Smooth muscle cell (in vitro differentiated cells): Measurements from ENCODE around the gene NPAS3. TPM values are rescaled to one million over a fixed set of nuclear protein-coding genes. Genes with fewer than 3 reads are reported as not detected.

Experiments
- DNase-seq: peaks from one replicate; lab custom pipeline; 2025; ENCODE audit not compliant: unreplicated experiment; lab: John Stamatoyannopoulos, UW
- H2AFZ ChIP-seq: fragments of 200-600 bp; sonication (generic); 2 replicates; pipeline ENCODE4 v1.6.0; 2016; ENCODE audit warnings: antibody characterized with exemption, low read depth, mild to moderate bottlenecking
- H3F3A ChIP-seq: fragments of 200-600 bp; sonication (generic); 2 replicates; pipeline ENCODE4 v1.6.0; 2017; ENCODE audit warnings: antibody characterized with exemption, low read depth
- H3K27ac ChIP-seq: fragments of 200-600 bp; sonication (generic); 2 replicates; pipeline ENCODE4 v1.5.1; 2016; ENCODE audit warnings: low read depth, mild to moderate bottlenecking
- H3K27me3 ChIP-seq: fragments of 200-600 bp; sonication (generic); 2 replicates; pipeline ENCODE4 v1.6.1; 2016; ENCODE audit warnings: low read depth, mild to moderate bottlenecking
- H3K36me3 ChIP-seq: fragments of 200-600 bp; sonication (generic); 2 replicates; pipeline ENCODE4 v1.5.1; 2016; ENCODE audit warnings: low read depth
- H3K4me1 ChIP-seq: fragments of 200-600 bp; sonication (generic); 2 replicates; pipeline ENCODE4 v1.5.1; 2016; ENCODE audit warnings: low read depth
- H3K4me2 ChIP-seq: fragments of 200-600 bp; sonication (generic); 2 replicates; pipeline ENCODE4 v1.6.0; 2016; ENCODE audit warnings: mild to moderate bottlenecking
- H3K4me3 ChIP-seq: fragments of 200-600 bp; sonication (generic); 2 replicates; pipeline ENCODE4 v1.5.1; 2016; ENCODE audit warnings: mild to moderate bottlenecking
- H3K79me2 ChIP-seq: fragments of 200-600 bp; sonication (generic); 2 replicates; pipeline ENCODE4 v1.6.0; 2016; ENCODE audit warnings: low read depth, mild to moderate bottlenecking
- H3K9ac ChIP-seq: fragments of 200-600 bp; sonication (generic); 2 replicates; pipeline ENCODE4 v1.6.0; 2016; ENCODE audit warnings: low read depth
- H3K9me3 ChIP-seq: fragments of 200-600 bp; sonication (generic); replicated peaks from 2 replicates; pipeline ENCODE4 v1.5.1; 2016; ENCODE audit warnings: low read depth
- H4K20me1 ChIP-seq: fragments of 200-600 bp; sonication (generic); 2 replicates; pipeline ENCODE4 v1.6.0; 2016; ENCODE audit warnings: low read depth
- WGBS: methylation state at CpG from one replicate; pipeline ENCODE4 v1.1.7; 2016; ENCODE audit warnings: low lambda C conversion rate; 5-methylcytosine and 5-hydroxymethylcytosine counted together
- polyA plus RNA-seq: library from polyadenylated mRNA; unstranded; fragments of >200 nt; fragmentation: Nextera tagmentation; extraction: Ambion mirVana; gene quantifications from 2 replicates; pipeline ENCODE4 v1.2.1, GENCODE V29; 2016
- total RNA-seq: library from RNA; depleted of rRNA; stranded (reverse); fragments of >200 nt; gene quantifications from 2 replicates; pipeline ENCODE4 v1.2.3, GENCODE V29; 2014
- TF ChIP-seq, protein P1 (sequence below): fragments of 200-600 bp; sonication (generic); IDR thresholded peaks from 2 replicates; pipeline ENCODE4 v1.5.1; 2017; ENCODE audit warnings: borderline replicate concordance, mild to moderate bottlenecking, antibody characterized with exemption; ENCODE audit not compliant: insufficient read depth, poor library complexity, severe bottlenecking

Gene NPAS3
- total and polyA plus RNA-seq, 2 experiments from 2014 or later: 0.79 to 2.0 TPM

DNA sequence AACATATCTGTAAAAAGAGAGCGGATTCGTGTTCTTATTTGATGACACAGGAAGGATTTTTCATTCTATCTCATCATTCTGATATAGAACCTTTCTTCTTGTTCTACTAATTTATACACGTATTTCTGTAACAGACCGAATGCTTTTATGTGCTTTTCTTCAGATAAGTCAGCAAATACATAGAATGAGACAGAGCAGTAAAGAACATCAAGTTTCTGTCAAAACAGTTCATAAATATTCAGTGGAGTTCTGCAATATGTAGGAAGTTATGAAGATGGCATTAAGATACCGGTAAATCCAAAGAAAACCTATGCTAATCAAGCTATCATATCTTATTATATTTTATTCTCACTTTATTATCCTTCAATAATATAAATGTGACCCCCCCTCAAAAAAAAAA, 731.6 kb downstream of the NPAS3 start:
- no peak overlapping the region for H3K4me3 ChIP-seq
- no peaks in the 10 kb centered on the region for H3K27me3 ChIP-seq
- H3K27ac ChIP-seq: no peak overlapping the region
- H3K36me3 ChIP-seq: no peaks in the 10 kb centered on the region
- no peaks in the 10 kb centered on the region for H3K9me3 ChIP-seq
- H3K79me2 ChIP-seq: no peaks in the 10 kb centered on the region
- H3K4me1 ChIP-seq: no peaks in the 10 kb centered on the region
- no peaks in the 10 kb centered on the region for H3F3A ChIP-seq
- TF ChIP-seq, protein P1, sequence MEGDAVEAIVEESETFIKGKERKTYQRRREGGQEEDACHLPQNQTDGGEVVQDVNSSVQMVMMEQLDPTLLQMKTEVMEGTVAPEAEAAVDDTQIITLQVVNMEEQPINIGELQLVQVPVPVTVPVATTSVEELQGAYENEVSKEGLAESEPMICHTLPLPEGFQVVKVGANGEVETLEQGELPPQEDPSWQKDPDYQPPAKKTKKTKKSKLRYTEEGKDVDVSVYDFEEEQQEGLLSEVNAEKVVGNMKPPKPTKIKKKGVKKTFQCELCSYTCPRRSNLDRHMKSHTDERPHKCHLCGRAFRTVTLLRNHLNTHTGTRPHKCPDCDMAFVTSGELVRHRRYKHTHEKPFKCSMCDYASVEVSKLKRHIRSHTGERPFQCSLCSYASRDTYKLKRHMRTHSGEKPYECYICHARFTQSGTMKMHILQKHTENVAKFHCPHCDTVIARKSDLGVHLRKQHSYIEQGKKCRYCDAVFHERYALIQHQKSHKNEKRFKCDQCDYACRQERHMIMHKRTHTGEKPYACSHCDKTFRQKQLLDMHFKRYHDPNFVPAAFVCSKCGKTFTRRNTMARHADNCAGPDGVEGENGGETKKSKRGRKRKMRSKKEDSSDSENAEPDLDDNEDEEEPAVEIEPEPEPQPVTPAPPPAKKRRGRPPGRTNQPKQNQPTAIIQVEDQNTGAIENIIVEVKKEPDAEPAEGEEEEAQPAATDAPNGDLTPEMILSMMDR: no peak
- H3K9ac ChIP-seq: no peak overlapping the region
- no peak overlapping the region for H3K4me2 ChIP-seq
- no peak overlapping the region for H2AFZ ChIP-seq
- no peak for DNase-seq
- H4K20me1 ChIP-seq: no peaks in the 10 kb centered on the region
- WGBS: 90% methylated on average over 5 of the region's 5 CpGs

- DNase-seq: no peak
- H3F3A ChIP-seq: no peaks in the 10 kb centered on the region
- WGBS: 33% methylated on average over 1 of the region's 1 CpG
Measured at GRCh38 chr14:33671556-33671955, 732.9 kb downstream of the NPAS3 start.

GRCh38 chr14:33674927-33675326, 736.2 kb downstream of the NPAS3 start:
- Histone ChIP-seq H3K36me3 (no peaks in the 10 kb centered on the region), H3K9ac (no peak overlapping the region), H3K9me3 (no peaks in the 10 kb centered on the region), H3K4me1 (peaks cover 6% of the 10 kb centered on the region), H3K27me3 (no peaks in the 10 kb centered on the region), H3K4me3 (no peak overlapping the region), H3K4me2 (no peak overlapping the region), H3K79me2 (no peaks in the 10 kb centered on the region), H3F3A (no peaks in the 10 kb centered on the region), H3K27ac (no peak overlapping the region), H2AFZ (no peak overlapping the region), H4K20me1 (no peaks in the 10 kb centered on the region)
- 99% methylated on average over 5 of the region's 5 CpGs for WGBS
- DNase-seq: no peak
- TF ChIP-seq, protein P1: no peak

More at GRCh38 chr14:33671556-33671955, 732.9 kb downstream of the NPAS3 start:
- no peaks in the 10 kb centered on the region for H3K9me3 ChIP-seq
- no peak overlapping the region for H3K9ac ChIP-seq
- H4K20me1 ChIP-seq: no peaks in the 10 kb centered on the region
- H3K4me1 ChIP-seq: peaks cover 4% of the 10 kb centered on the region
- H3K36me3 ChIP-seq: no peaks in the 10 kb centered on the region
- no peak overlapping the region for H3K4me3 ChIP-seq
- TF ChIP-seq, protein P1: no peak
- peak overlapping the region; percentile 10 for H2AFZ ChIP-seq
- H3K27me3 ChIP-seq: no peaks in the 10 kb centered on the region
- H3K4me2 ChIP-seq: no peak overlapping the region
- H3K79me2 ChIP-seq: no peaks in the 10 kb centered on the region
- H3K27ac ChIP-seq: no peak overlapping the region

- DNase-seq: no peak
- no peak overlapping the region for H3K4me3 ChIP-seq
- WGBS: 66% methylated on average over 5 of the region's 5 CpGs
- H3K4me2 ChIP-seq: no peak overlapping the region
- no peak overlapping the region for H3K27ac ChIP-seq
- H3K9ac ChIP-seq: no peak overlapping the region
- TF ChIP-seq, protein P1: no peak
- no peaks in the 10 kb centered on the region for H3K27me3 ChIP-seq
- H3F3A ChIP-seq: no peaks in the 10 kb centered on the region
- H3K4me1 ChIP-seq: peaks cover 6% of the 10 kb centered on the region
- no peaks in the 10 kb centered on the region for H3K36me3 ChIP-seq
- no peaks in the 10 kb centered on the region for H3K79me2 ChIP-seq
- H2AFZ ChIP-seq: peak overlapping the region; percentile 14
- H3K9me3 ChIP-seq: no peaks in the 10 kb centered on the region
- no peaks in the 10 kb centered on the region for H4K20me1 ChIP-seq
Measured at GRCh38 chr14:33675415-33676130, 736.9 kb downstream of the NPAS3 start.
